GM19025 (cell line): ENCODE measurements around the gene ARSK.
"Not testable (repeated sequence)": the region's sequence is repeated elsewhere in the genome, so short reads cannot be mapped to it uniquely, and the experiment has no call there.

ENCODE experiments used
- ATAC-seq: cut with Tn5 transposase; IDR thresholded peaks from one replicate; pipeline ENCODE4 v1.9.1; 2021; ENCODE audit warnings: mild to moderate bottlenecking, low read depth, moderate library complexity; ENCODE audit not compliant: unreplicated experiment

ARSK gene

DNA sequence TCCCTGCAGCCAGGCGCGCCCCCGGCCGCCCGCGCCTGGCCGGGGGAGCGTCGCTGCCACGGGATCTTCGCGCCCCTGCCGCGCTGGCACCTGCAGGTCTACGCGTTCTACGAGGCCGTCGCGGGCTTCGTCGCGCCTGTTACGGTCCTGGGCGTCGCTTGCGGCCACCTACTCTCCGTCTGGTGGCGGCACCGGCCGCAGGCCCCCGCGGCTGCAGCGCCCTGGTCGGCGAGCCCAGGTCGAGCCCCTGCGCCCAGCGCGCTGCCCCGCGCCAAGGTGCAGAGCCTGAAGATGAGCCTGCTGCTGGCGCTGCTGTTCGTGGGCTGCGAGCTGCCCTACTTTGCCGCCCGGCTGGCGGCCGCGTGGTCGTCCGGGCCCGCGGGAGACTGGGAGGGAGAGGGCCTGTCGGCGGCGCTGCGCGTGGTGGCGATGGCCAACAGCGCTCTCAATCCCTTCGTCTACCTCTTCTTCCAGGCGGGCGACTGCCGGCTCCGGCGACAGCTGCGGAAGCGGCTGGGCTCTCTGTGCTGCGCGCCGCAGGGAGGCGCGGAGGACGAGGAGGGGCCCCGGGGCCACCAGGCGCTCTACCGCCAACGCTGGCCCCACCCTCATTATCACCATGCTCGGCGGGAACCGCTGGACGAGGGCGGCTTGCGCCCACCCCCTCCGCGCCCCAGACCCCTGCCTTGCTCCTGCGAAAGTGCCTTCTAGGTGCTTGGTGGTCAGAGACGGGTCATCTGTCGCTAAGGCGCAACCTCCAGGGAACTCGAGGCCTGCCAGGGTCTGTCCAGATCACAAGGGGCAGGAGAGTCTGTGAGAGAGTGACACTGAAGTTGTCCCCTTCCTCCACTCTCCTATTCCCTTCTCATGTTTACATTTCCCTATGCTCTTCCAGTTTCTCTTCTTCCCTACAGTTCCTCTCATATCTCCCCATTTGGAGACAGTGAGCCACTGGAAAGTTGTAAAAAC, 66.3 kb downstream of the ARSK start:
- peak; percentile 40 for ATAC-seq

DNA sequence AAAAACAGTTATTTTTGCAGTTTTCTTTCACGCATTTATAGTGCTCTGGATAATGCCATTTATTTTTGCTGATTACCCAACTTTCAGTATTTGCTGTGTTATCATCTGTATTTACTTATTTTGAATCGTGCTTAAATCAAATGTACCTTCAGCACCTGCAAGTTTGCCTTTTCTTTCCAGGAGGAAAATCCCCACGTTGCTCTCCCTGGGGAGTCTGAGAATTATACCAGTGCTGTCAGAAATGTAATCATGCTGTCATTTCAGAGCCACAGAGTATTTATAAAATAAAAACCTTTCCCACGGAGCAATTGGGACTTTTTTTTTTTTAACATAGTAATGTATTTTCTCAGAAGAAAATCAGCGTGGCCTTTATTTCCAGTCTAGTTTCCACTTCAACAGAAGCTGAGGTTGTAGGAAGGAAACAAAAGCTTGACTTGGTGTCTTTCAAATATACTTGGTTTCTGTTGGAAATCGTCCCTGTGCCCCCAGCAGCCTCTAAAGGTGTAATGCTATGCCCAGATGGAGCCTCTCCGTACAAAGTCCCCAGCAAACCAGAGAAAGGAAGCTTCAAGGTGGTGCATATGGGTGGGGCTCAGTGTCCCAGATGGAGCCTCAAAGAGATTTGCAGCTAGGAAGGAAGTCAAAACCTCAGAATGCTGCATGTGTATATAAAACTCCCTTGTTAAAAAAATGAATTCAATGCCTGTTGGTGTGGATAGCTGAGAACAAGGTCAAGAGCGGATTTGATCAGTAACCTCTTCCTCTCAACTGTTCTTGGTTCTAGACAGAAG, 67.1 kb downstream of the ARSK start:
- ATAC-seq = no peak

DNA sequence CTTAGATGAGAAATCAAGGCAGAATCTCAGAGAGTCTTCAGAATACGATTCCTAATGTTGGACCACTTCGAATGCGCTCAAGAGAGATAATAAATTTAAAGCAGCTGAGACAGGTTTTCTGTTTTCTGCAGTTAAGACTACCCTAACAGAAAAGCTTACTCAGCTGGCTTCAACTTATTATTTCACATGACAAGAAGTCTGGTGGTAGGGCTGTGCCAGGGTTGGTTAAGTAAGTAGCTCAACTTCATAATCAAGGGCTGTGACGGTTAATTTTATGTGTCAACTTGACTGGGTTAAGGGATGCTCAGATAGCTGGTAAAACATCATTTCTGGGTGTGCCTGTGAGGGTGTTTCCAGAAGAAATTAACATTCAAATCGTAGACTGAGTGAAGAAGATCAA, 68.8 kb downstream of the ARSK start:
- no peak for ATAC-seq

DNA sequence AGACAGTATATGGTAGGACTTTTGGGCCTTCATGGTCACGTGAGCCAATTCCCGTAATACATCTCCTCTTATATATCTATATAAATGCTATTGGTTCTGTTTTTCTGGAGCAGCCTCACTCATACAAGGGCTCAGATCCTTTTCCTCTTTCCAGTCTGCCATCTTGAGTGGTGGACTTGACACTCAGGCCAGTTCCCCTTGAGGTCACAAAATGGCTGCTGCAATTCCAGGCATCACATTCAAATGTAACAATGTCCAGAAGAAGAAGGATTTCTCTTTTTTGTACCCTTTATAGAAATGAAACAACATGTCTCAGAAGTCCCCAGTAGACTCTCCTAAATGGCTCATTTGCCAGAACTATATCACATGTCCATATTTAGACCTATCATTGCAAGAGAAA, 69.5 kb downstream of the ARSK start:
- no peak for ATAC-seq

DNA sequence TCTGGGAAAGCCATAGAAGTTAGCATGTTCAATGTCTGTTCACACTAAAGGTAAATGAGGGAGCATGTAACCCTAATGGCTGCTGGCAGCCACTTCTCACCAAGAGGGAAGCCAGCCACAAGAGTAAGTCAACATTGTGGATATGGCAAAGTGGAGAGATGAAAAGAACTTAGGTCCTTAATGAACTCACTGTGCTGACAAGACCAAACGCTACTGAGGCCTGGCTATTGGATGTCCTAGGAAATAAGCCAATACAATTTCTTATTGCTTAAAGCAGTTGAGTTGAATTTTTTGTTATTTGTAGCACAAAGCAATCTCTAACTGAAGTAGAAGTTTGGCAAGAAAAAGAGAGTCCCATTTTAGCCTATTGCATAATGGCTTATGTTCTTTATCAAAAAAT, 71.8 kb downstream of the ARSK start:
- ATAC-seq = no peak

DNA sequence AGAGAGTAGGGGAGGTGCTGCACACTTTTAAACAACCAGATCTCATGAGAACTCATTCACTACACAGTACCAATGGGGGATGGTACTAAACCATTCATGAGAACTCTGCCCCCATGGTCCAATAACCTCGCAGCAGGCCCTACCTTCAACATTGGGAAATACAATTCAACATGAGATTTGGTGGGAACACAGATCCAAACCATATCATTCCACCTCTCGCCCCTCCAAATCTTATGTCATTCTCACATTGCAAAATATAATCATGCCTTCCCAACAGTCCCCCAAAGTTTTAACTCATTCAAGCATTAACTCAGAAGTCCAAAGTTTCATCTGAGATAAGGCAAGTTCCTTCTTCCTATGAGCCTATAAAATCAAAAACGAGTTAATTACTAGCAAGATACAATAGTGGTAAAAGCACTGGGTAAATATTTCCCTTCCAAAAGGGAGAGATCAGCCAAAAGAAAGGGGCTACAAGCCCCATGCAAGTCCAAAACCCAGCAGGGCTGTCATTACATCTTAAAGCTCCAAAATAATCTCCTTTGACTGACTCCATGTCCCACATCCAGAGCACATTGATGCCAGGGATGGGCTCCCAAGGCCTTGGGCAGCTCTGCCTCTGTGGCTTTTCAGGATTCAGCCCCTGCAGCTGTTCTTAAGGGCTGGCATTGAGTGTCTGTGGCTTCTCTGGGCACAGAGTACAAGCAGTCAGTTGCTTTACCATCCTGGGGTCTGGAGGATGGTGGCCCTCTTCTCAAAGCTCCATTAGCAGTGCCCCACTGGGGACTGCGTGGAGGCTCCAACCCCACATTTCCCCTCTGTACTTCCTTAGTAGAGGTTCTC, 73.3 kb downstream of the ARSK start:
- no peak for ATAC-seq

DNA sequence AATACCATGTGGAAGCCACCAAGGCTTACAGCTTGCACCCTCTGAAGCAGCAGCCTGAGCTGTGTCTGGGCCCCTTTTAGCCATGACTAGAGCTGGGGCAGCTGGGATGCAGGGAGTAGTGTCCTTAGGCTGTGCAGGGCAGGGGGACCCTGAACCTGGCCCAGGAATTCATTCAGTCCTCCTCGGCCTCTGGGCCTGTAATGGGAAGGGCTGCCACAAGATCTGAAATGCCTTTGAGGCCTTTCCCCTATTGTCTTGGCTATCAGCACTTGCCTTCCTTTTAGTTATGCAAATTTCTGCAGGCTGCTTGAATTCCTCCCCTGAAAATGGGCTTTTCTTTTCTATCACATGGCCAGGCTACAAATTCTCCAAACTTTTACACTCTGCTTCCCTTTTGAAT, 74.0 kb downstream of the ARSK start:
- ATAC-seq = no peak

DNA sequence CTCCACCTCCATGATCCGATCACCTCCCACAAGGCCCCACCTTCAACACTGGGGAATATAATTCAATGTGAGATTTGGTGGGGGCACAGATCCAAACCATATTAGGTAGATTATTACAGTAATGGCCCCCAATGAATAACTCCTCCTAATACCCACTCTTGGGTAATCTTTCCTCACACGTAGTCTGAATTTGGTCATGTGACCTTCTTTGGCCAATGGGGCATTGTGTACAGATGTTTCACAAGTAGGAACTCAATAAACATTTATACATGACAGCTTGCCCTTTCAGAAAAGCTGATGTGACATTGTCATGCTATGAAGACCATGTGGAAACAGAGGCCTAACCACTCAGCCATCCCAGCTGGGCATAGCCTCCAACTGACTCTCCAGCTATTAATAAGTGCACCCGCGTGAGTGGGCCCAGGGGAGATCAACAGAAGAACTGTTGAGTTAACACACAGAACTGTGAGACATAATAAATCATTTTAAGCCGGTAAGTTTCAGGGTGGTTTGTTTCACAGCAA, 75.6 kb downstream of the ARSK start:
- no peak for ATAC-seq

DNA sequence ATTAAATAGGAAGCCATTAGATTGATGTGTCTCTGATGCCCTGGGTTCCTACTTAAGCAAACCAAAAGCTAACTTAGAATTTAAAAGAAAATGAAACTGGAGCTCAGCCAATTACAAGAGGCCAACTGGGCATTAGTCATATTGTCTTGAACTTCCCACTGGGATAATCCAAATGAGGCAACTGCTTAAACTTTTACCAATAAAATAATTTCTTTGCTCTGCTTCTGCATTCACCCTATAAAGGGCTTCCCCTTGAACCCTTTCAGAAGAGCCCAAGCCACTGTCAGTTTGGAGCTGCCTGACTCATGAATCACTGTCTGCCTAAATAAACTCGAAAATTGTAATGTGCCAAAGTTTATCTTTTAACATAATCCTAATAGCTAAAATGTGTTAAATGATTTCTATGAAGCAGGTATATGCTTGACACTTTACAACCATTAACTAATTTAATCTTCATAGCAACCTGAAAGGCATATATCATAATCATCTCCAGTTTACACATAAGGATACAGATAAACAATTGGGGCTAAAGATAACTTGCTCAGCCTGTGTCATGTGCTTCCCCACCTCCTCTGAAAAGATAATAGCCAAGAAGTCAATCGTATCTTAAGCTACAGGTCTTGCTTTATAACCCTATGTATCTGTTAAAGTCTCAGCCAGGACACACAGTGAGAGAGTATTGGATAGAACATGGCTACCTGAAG, 76.5 kb downstream of the ARSK start:
- ATAC-seq = no peak

DNA sequence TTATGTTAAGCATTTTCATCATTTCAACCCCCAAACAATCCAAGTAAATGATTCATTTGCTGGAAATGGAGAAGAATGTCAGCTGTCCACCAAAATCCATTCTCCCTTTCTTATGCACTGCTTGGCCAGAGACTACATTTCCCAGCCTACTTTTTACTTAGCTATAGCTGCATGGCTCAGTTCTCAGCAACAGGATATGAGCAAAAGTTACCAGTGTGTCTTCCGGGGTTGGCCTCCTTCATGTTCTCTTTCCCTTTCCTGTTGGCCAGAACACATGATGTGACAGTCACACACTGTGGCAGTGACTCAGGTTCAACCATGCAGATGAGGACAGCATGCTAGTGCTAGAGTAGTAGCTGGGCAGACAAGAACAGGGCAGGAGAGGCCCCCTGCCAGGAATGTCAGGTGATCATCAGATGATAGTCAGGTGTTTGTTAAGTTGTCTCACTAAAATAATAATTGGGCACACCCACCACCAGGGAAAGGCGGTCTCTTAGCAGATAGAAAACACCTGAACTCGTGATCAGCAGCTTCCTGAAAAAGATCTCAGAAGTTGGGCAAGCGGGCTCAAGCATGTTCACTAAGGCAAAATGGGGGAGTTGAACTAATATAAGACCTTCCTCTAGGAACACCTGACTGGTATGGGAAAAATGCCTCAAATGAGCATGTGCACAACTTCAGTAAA, 77.2 kb downstream of the ARSK start:
- peak; percentile 72 for ATAC-seq

DNA sequence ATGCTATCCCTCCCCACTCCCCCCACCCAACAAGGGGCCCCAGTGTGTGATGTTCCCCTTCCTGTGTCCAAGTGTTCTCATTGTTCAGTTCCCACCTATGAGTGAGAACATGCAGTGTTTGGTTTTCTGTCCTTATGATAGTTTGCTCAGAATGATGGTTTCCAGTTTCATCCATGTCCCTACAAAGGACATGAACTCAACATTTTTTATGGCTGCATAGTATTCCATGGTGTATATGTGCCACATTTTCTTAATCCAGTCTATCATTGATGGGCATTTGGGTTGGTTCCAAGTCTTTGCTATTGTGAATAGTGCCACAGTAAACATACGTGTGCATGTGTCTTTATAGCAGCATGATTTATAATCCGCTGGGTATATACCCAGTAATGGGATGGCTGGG, 78.0 kb downstream of the ARSK start:
- ATAC-seq = not testable (repeated sequence)

DNA sequence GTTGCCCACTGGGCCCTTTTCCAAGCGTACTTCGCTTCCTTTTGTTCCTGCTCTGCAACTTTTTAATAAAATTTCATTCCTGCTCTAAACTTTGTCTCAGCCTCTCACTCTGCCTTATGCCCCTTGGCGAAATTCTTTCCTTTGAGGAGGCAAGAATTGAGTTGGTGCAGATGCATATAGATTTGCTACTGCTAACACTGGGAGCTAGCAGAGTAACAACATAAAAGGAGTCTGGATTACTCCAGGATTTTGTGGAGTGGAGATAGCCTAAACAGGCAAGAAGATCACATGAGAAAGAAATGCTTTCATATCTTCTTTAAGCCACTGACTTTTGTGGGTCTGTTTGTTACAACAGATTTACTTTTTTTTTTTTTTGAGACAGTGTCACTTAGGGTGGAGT, 78.8 kb downstream of the ARSK start:
- ATAC-seq = no peak

DNA sequence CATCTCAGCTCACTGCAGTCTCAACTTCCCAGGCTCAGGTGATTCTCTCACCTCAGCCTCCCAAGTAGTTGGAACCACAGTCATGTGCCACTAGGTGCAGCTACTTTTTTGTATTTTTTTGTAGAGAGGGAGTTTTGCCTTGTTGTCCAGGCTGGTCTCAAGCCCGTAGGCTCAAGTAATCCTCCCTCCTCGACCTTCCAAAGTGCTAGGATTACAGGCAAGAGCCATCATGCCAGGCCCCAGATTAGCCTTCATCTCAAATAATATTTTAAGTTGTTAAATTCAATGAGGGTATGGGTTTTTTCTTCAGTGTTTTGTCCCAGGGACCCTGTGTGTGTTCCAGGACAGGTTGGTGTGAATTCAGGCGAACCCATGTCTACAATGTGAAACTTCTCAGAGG, 79.2 kb downstream of the ARSK start:
- no peak for ATAC-seq

DNA sequence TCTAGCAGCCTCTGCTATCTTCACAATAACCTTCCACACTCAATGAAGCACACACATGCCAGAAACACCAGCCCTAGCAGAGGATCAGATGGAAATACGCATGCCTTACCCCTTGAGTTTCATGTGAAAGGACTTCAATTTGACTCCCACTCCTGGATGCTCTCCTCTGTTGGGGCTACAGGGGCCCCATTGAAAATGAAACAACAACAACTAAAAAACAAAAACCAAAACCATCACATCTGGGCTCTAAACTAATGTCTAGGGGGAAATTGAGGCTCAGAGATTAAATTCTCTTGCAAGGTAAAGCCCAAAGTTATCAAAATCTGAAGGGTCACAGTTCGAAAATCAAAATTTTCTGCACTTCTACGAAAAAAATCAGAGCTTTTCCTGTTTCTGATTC, 83.7 kb downstream of the ARSK start:
- ATAC-seq = no peak

DNA sequence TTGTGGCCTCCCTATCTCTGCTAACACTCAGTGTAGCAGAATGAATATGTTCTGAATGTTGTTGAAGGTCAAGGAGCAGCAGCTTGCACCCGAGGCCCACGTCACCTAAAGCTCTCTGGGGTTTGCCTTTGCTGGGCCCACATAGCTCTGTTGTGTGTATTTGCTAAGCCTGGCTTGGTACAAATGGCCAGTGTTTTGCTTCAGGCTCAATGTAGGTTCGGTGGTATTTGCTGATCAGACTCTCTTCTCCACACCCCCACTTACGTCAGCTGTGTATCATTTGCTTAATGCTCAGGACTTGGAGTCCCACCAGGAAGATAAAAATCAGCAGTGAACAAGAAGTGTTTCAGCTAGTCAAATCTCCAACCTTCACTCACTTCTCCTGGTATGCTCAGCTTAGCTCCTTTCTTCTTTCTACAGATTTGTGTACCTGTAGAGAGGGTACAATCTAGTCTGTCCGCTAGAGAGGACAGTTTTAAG, 86.9 kb downstream of the ARSK start:
- ATAC-seq = no peak

DNA sequence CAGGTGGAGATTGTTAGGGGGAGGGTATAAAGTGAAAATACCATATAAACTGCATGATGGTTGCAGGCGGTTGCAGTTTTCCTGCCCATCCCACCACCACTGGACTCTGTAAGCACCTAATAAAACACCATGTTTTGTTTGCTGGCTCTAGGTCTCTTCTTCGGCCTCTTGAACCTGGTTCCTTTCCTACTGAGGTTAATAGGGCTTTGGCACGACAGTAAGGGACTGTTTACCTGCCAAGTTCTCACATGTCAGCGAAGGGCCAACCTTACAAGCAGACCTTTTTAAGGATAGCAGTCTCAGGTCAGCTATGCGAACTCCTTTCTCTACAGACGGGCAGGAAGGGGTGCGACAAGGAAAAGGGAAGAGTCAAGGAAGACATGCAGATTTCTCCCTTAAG, 88.3 kb downstream of the ARSK start:
- no peak for ATAC-seq

DNA sequence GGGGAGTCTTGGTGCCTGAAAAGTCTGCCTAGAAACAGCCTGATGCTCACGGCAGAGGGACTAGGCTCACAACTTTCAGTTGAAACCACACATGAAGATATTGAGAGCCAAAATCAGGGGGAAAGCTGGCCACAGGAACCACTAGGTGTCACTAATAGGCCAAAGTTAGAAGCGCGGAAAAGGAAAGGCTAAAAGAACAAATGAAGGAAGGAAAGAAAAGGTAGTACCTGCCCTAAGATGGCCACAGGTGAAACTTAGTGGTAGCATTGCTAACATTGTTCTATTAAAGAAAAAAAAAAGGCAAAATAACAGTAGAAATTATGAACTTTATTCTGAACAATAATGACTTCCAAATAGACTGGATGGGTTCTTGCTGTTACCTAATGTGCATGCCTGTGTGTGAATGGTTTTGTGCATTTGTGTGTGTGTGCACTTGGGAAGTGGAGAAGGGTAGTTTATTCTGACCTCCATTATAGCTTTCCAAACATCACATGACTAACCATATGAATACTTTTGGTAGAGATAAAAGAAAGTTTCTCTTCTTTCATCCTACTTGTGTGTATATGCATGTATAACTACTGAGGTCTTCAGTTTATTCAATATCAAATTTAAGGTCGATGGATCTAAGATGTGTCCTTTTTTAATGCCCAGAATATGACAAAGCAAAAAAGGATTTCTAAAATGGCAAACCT, 89.6 kb downstream of the ARSK start:
- ATAC-seq = no peak

DNA sequence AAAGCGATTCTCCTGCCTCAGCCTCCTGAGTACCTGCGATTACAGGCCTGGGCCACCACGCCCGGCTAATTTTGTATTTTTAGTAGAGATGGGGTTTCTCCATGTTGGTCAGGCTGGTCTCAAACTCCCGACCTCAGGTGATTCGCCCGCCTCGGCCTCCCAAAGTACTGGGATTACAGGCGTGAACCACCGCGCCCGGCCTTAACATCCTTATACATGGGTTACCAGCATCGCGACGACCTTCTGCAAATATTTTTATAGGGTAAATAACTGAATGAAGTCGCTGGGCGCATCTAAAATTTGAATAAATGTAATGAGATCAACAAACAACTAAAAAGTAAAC, 91.3 kb downstream of the ARSK start:
- not testable (repeated sequence) for ATAC-seq
